SU-DHL-6 (cell line): ENCODE results near the gene PLA2G4B.

ENCODE experiments used
- H2AFZ ChIP-seq: fragments of 200-600 bp; sonication (generic); 2 replicates; pipeline ENCODE4 v1.6.1; 2014; ENCODE audit warnings: low read depth, mild to moderate bottlenecking, moderate library complexity, mixed read lengths, antibody characterized with exemption, low read length; ENCODE audit not compliant: severe bottlenecking
- H3F3A ChIP-seq: fragments of 200-600 bp; shearing (Covaris generic); 2 replicates; pipeline ENCODE4 v1.6.0; 2016; ENCODE audit warnings: antibody characterized with exemption, mild to moderate bottlenecking; ENCODE audit not compliant: insufficient read depth
- H3K27ac ChIP-seq: fragments of 200-600 bp; sonication (generic); 2 replicates; pipeline ENCODE4 v1.5.1; 2016; ENCODE audit warnings: low read depth, mild to moderate bottlenecking, low read length, moderate library complexity, mixed read lengths
- H3K27me3 ChIP-seq: fragments of 200-600 bp; sonication (generic), shearing (Covaris generic); 2 replicates; pipeline ENCODE4 v1.6.0; 2014; ENCODE audit warnings: mild to moderate bottlenecking, low read length
- H3K36me3 ChIP-seq: fragments of 200-600 bp; sonication (generic); 2 replicates; pipeline ENCODE4 v1.6.1; 2014; ENCODE audit warnings: mild to moderate bottlenecking, low read length, mixed read lengths
- H3K4me2 ChIP-seq: fragments of 300-600, 200-600 bp; shearing (Covaris generic), sonication (generic); 2 replicates; pipeline ENCODE4 v1.6.0; 2014; ENCODE audit warnings: low read length, low read depth, mild to moderate bottlenecking; ENCODE audit not compliant: poor library complexity, severe bottlenecking
- H3K4me3 ChIP-seq: fragments of 200-600 bp; sonication (generic); 2 replicates; pipeline ENCODE4 v1.5.1; 2014; ENCODE audit warnings: antibody characterized with exemption, low read length, mild to moderate bottlenecking, mixed read lengths; ENCODE audit not compliant: insufficient read depth, poor library complexity, severe bottlenecking
- H3K79me2 ChIP-seq: fragments of 200-600 bp; sonication (generic); 2 replicates; pipeline ENCODE4 v1.6.1; 2014; ENCODE audit warnings: mild to moderate bottlenecking, low read length, moderate library complexity; ENCODE audit not compliant: insufficient read depth
- H3K9ac ChIP-seq: fragments of 200-600 bp; sonication (generic); 2 replicates; pipeline ENCODE4 v1.7.0; 2014; ENCODE audit warnings: mild to moderate bottlenecking, low read length
- H3K9me2 ChIP-seq: fragments of 200-600 bp; sonication (generic); replicated peaks from 2 replicates; pipeline ENCODE4 v1.6.1; 2014; ENCODE audit warnings: low read length; ENCODE audit not compliant: insufficient read depth
- H3K9me3 ChIP-seq: fragments of 200-600 bp; sonication (generic); 2 replicates; pipeline ENCODE4 v1.6.1; 2014; ENCODE audit warnings: low read length, mixed read lengths; ENCODE audit not compliant: insufficient read depth
- H4K20me1 ChIP-seq: fragments of 200-600 bp; sonication (generic); 2 replicates; pipeline ENCODE4 v1.6.1; 2014; ENCODE audit warnings: low read depth, mild to moderate bottlenecking, antibody characterized with exemption, low read length, moderate library complexity, mixed read lengths
- CTCF ChIP-seq: fragments of 200-600 bp; sonication (generic); IDR thresholded peaks from one replicate; pipeline ENCODE4 v1.5.1; 2017; ENCODE audit warnings: antibody characterized with exemption, mild to moderate bottlenecking, low read length, moderate library complexity; ENCODE audit not compliant: insufficient read depth, poor library complexity, severe bottlenecking
- EZH2phosphoT487 ChIP-seq: fragments of 200-600 bp; sonication (generic), shearing (Covaris generic); conservative IDR thresholded peaks from 2 replicates; pipeline ENCODE4 v1.6.1; 2018; ENCODE audit warnings: mild to moderate bottlenecking, antibody characterized with exemption, low read length, moderate library complexity, mixed read lengths

Gene PLA2G4B

GRCh38 chr15:41822471-41822870 lies 16.2 kb upstream of the PLA2G4B start:
- H3K4me2 ChIP-seq = no peak overlapping the region
- H3K9ac ChIP-seq = no peak overlapping the region
- no peaks in the 10 kb centered on the region for H3K36me3 ChIP-seq
- TF ChIP-seq EZH2phosphoT487 (no peak), CTCF (no peak)
- no peak overlapping the region for H3K27ac ChIP-seq
- no peaks in the 10 kb centered on the region for H3K27me3 ChIP-seq
- H3K9me3 ChIP-seq = no peaks in the 10 kb centered on the region
- H3K4me3 ChIP-seq = no peak overlapping the region
- H2AFZ ChIP-seq = no peak overlapping the region
- H4K20me1 ChIP-seq = no peaks in the 10 kb centered on the region
- no peaks in the 10 kb centered on the region for H3F3A ChIP-seq
- no peaks in the 10 kb centered on the region for H3K9me2 ChIP-seq
- no peaks in the 10 kb centered on the region for H3K79me2 ChIP-seq

- Histone ChIP-seq H4K20me1 (no peaks in the 10 kb centered on the region), H3K4me2 (no peak overlapping the region), H3K9ac (no peak overlapping the region), H3K9me2 (no peaks in the 10 kb centered on the region), H3K36me3 (no peaks in the 10 kb centered on the region), H3F3A (no peaks in the 10 kb centered on the region), H3K27ac (no peak overlapping the region), H2AFZ (no peak overlapping the region), H3K79me2 (no peaks in the 10 kb centered on the region), H3K4me3 (no peak overlapping the region), H3K27me3 (no peaks in the 10 kb centered on the region), H3K9me3 (no peaks in the 10 kb centered on the region)
- no peak for TF ChIP-seq EZH2phosphoT487
- no peak for TF ChIP-seq CTCF
These were observed 15.7 kb upstream of the PLA2G4B start for GRCh38 chr15:41822957-41823356.

GRCh38 chr15:41823502-41823901 lies 15.1 kb upstream of the PLA2G4B start:
- H3K79me2 ChIP-seq = no peaks in the 10 kb centered on the region
- no peaks in the 10 kb centered on the region for H3K9me3 ChIP-seq
- no peak for TF ChIP-seq CTCF
- no peak for TF ChIP-seq EZH2phosphoT487
- H3K27me3 ChIP-seq = no peaks in the 10 kb centered on the region
- no peaks in the 10 kb centered on the region for H3F3A ChIP-seq
- no peaks in the 10 kb centered on the region for H3K9me2 ChIP-seq
- no peak overlapping the region for H3K4me2 ChIP-seq
- no peak overlapping the region for H3K27ac ChIP-seq
- no peaks in the 10 kb centered on the region for H3K36me3 ChIP-seq
- no peak overlapping the region for H2AFZ ChIP-seq
- no peaks in the 10 kb centered on the region for H4K20me1 ChIP-seq
- H3K4me3 ChIP-seq = no peak overlapping the region
- no peak overlapping the region for H3K9ac ChIP-seq
